Stimulated activated CD4-positive, alpha-beta T cell treated with anti-CD3 and anti-CD28 coated beads, Interleukin-12 subunit alpha, Interleukin-12 subunit beta, amount 100 ng/mL, for 24 hours (primary cell): ENCODE data around the gene TPD52L1.

Source experiments
- DNase-seq, 2 experiments: peaks; one replicate each; pipeline ENCODE4 v3.0.0-alpha.2; 2020; ENCODE audit warnings: low read depth in 2 of 2

TPD52L1 gene

DNA sequence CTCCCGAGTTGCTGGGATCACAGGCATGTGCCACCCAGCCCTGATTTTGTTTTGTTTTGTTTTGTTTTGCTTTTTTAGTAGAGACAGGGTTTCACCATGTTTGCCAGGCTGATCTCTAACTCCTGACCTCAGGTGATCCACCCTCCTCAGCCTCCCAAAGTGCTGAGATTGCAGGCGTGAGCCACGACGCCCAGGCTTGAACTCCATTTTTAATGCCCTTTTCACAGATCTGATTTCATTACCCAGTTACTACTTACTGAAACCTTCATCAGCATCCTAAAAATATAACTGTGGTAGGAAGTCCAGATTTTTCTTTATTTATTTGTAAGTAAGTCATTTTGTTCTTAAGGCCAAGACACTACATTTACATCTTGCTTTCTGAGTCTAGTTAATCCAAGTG lies 84.2 kb downstream of the TPD52L1 start:
- no peak for DNase-seq

DNA sequence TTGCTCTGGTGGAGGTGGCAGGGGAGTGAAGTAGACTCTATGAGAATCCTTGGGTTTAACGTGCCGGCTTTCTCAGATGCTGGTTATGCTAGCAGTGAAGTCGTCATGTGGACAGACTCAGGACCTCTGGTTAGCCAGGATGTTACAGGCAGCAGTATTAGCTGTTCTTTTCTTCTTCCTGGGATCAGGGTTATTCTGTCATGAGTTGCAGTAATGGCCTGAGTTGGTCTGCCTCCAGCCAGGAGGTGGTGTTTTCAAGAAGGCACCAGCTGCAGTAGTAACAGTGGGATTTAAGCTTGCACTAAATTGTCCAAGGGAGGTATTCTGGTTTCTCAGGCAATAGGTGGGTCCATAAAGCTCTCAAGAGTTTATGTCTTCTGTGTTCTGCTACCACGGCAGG lies 91.5 kb downstream of the TPD52L1 start:
- DNase-seq, result no peak

DNA sequence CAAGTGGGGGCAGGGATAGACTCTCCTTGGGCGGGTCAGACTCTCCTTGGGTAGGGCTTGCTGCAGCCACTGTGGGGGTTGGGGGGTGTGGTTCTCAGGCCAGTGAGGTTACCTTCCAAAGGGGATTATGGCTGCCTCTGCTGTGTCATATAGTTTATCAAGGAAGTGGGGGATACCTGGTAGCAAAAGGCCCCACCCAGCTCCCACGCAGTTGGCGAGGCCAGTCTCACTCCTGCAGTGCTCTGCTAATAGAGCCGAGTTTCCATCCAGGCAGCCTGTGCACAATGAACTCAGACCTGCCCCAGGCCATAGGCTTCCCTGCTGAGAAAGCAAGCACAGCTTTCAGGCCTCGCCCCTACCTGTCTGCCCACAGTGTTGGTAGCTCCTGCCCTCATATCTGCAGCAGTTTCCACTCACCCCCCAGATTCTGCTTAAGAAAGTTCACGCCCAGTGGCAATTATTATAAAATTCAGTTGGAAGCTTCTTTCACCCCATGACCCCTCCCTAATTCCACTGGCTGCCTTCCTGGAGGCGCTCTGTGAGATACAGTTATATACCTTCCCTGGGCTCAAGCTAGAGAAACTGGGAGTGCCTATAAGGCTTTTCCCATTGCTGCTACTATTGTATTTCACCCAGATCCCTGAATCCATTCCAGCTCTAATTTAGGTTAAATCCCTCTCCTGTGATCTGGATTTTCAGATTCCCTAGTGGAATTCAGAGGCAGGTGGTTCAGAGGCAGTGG lies 92.1 kb downstream of the TPD52L1 start:
- no peak for DNase-seq

DNA sequence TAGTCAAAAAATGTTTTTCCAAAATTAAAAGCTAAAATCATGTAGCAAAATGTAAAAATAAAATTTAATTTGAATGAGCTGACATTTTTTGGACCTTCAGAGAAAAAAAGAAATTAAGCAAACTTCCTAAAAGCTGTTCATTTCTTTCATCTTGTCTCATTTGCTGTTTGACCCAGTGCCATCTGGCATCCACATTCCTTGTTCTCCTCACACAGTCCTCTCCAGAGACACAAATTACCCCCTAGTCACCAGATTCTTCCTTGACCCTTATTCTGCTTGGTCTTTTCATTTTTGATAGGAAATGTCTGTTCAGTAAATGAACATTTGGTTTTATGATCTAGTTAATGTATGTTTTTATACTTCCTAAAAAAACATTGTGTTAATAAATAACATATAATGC lies 93.0 kb downstream of the TPD52L1 start:
- DNase-seq, result no peak

DNA sequence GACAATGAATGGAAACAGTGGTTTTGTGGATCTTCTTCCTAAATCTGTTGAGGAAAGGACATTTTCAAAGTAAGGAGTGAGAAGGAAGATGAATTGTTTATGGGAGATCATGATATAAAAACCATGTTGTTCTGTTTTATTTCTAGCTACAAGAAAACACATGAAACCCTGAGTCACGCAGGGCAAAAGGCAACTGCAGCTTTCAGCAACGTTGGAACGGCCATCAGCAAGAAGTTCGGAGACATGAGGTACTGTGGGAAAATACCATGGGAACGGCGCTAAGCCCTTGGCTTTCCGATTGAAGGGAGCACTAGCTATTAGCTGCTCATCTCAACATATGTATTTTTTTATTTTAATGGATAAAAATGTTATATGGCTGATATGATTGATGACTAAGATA lies 94.6 kb downstream of the TPD52L1 start:
- no peak for DNase-seq

DNA sequence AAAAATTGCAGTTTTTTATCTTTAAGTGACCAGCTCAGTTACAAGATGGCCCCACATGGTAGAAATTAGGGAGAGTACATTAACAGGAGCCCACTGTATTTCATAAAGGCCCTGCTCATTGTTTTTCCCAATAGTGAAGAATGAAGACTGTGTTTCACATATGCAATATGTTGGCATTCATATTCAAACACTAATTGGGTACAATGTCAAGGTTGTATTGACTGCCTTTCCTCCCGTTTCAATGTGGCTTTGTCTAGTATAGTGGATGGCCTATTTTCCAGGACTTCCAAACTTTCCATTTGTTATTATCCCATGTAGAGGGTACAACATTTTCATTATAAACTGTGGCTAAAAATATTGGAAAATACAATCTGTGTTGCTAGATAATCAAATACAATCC lies 96.9 kb downstream of the TPD52L1 start:
- DNase-seq, result no peak

DNA sequence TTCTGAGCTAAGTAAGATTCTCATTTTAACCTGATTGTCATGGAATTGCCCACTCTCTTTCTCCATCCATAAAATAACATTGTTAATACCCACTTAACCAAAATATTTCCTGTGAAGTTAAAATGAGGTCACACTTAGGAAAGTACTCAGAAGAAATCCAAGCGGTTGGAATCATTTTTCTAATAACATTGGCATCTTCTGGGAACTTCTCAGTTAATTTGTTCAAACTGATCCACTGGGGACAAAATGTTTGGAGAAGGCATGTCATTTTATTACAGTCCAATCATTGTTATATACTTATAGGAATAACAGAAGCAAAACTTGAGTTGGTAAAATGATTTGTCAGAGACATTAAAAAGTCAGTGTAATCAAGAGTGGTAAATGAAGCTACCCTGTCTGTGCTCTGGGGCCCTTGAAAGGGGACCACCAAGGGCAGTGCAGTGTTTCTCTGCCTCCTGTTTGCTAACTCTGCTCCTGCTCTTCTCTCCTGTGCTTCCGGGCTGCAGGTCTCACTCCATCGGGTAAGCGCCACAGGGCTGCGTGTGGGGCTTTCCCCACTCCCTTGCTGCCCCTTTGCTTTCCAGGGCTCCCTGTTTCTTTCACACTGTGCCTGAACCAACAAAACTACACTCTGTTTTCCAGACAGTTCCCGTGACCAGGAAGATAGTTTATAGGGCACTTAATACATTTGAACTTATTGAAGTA lies 98.1 kb downstream of the TPD52L1 start:
- no peak for DNase-seq

DNA sequence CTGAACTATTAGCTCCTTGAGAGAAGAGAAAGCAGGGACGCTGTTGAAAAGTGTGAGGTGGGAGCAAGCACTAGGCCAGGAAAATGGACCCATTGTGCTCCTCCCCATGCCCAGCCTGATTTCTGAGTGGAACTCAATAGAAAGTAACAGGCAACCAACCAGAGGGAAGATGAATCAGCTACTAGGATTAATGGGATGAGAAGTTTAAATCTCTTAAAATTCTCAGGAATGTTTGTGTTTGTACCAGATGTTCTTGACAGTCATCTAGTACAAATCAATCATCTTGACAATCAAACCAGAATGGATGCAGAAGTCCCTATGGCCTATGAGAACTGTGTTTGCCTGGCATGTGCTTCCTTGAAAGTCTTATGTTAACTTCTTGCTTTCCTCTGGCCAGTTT lies 99.3 kb downstream of the TPD52L1 start:
- DNase-seq, result no peak

DNA sequence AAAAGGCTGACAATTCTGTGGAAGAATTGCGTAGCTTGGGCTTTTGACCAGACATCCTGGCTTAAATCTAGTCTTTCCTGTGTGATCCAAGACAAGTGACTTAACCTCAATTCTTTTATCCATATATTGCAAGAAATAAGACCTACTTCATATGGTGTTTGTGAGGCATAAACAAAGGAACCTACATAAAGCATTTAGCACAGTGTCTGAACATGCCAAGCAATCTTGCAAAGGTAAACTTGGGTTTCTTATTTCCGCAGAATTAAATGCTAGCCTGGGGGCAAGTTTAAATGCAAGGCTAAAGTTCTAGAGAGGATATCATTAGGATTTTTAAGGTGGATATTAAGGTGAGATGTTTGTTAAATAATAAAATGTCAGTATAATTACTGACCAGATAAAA lies 100.3 kb downstream of the TPD52L1 start:
- DNase-seq, result no peak

DNA sequence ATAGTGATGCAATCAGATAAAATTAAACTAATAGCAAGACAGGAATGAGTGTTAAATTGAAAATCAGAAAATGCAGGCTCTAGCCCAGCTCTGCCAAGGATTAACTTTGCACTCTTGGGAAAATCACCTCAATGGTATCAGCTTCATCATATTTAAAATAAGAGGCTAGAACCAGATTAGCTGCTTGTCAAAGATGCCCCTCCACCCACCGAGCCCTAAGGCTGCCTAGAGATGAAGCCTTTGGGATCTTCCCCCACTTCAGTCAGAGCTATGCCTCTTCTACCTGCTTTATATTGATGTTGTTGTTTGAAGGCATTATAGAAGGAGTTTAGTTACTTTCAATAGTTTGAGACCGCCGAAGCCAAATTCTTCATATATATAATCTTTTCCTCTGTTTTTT lies 100.7 kb downstream of the TPD52L1 start:
- no peak for DNase-seq

DNA sequence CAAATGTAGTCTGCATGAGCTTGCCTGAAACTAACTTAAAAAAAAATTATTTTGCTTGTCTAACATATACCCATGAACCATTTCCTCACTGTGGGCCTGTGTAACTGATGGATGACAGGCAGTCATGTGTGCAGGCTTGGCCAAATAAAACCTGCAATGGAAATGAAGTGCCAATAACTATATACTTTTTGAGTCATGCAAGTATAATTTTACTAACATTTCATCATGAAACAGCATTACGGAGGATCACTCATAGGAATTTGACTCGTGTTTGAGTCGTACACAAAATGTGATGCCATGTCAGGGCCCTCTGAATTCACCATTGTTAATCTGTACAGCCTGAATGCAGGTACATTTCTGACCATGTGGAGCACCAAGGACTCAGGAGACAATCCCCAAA lies 101.6 kb downstream of the TPD52L1 start:
- DNase-seq, result no peak

DNA sequence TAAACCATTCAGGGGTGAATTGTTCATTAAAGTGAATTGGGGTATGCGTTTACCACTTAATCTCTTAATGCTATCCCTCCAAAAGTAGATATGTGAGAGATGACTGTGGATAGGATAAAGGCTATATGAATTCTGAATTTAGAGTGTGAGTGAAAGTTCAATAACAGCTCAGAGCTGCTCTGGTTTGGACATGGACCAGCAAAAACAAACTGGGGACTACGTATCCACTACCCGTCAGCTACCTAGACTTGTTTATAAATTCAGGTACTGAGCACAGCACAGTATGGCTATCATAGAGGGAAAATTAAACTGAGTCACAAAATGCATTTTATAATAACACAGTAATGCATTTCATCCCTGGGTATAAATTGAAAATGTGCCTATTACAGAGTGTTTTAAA lies 103.8 kb downstream of the TPD52L1 start:
- DNase-seq, result no peak

DNA sequence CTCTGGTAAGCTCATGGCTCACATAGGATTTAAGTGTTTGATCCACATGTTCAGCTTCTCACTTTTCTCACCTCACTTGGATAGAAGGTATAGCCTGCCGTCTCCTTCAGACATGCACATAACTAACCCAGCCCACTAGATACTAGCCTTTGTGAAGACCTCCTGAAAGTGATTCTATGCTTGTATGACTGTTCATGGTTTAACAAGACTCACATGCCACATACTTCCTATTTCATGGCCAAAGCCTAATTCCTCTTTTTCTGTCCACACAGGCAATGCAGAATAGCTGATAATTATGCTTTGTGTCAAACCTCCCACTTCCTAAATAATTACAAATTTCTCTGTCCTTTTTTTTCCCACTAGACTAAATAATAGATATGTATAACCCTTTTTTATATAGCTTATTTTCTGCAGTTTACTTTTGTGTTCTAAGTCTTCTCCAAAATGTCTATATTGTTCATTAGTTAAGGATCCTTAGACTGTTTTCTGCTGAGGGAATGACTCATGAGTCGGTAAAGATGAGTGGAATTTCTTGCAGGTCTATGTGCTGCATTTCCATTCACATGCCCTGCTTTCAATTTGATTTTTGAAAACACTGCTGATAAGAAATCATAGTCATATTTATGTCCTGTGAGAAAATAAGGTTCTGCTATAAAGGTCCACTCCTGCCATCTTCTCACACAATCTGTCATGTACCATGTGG lies 105.2 kb downstream of the TPD52L1 start:
- no peak for DNase-seq

DNA sequence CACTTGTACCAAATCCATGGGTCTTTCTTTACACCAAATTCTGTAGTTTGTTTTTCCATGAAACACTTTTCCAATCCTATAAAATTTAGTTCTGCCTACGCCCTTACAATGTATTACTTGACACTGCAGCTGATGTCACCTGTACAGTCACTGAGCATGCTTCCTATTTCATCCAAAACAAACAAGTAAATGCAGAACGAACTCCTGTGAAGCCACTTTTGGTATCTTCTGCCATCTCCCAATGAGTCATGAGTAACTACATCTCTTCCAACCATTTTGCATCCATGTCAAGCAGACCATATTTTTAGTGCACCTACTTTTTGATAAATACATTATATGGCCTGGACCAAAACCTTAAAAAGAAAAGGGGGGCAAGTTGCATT lies 105.8 kb downstream of the TPD52L1 start:
- DNase-seq, result no peak

DNA sequence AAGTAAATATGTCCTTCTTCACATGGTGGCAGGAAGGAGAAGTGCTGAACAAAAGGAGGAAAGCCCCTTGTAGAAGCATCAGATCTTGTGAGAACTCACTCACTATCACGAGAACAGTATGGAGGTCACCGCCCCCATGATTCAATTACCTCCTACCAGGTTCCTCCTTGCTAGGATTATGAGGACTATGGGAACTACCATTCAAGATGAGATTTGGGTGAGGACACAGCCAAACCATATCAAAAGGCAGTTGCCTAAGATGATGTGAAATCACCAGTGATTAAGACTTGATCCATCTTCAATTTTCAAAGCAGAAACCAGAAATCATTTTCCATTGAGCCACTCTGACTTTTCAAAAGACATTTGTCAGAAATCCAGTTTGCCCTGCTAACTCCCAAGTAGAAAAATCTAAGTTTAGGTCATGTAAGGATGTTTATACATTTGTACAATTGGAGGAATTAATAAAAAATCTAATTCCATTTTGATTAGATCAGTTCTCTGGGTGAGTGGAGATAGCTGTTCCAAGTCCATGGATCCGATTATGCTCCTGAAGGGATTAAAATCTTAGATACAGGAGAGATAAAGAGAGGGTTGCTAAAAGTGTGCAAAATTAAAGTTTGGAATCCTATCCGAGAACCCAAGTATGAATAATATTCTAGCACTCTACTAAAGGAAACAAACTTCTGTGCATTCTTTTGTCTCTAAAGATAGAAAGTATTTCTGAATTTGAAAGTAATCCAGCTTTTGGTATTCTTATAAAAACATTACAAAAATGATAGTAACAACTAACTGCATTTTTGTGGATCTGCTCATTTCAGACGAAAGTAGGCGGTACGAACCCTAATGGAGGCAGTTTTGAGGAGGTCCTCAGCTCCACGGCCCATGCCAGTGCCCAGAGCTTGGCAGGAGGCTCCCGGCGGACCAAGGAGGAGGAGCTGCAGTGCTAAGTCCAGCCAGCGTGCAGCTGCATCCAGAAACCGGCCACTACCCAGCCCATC lies 108.7 kb downstream of the TPD52L1 start:
- no peak for DNase-seq

DNA sequence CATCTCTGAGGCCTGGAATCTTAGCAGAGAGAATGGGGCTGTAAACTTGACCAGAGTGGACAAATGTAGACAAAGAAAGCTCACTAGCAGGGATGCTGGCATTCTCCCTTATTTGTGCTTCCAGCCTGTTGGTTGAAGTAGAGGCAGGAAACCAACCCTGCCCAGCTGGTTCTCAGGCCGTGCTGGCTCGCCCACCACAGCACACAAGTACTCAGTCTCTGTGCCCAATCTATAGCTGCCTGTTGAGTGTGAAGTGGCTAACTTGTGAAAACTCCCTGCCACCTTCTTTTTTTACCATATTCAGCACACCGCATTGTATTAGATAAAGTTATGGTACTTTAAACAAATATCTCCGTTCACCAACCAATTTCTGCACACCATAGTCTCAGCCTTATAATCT lies 110.9 kb downstream of the TPD52L1 start:
- no peak for DNase-seq

DNA sequence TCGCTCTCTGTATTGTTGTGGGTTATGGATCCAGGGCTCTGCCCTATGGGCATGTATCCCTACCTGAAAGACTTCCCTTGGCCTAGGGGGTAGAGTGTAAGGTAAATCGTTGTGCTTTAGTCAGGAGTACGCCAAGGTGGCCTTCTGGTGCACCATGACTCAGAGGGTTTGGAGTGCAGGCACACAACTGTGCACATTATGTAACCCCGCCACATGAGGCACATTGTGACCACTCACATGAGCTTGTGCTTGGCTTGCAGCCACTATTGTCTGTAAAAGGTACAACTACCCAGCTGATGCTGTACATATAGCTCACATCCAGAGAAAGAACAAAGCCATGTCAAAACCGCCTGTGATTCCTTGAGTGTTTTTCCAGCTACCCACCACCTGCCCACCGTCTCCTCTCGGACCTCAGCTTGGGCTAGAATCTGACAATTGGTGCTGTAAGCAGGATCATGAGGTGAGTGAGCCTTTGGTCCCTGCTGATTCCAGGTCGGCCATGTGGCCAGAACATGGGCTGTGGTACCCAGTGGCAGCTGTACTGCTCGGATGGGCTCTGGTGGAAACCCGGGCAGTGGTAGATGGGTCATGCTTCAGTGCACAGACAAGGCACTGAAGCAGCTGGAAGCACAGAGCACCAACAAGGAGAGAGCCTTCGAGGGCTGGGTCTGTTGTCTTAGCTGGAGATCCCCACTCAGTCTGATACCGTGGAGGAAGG lies 114.4 kb downstream of the TPD52L1 start:
- no peak for DNase-seq

DNA sequence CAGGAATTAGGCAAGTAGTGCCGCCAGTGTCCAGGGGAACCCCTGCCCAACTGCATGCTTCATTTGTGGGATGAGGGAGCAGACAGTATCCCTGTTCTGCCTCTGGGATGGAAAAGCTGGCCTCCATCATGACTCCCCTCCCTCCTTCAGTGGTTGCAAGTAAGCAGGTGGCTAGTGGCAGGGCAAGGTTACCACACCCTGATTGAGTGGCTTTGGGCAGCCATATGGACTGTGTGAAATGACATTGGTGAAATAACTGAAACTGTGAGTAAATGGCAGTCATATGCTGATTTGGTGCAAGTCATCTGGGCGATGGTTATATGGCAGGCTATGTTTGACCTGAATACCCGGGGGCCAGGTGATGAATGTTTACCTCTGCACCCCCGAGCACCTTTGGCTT lies 115.2 kb downstream of the TPD52L1 start:
- no peak for DNase-seq

DNA sequence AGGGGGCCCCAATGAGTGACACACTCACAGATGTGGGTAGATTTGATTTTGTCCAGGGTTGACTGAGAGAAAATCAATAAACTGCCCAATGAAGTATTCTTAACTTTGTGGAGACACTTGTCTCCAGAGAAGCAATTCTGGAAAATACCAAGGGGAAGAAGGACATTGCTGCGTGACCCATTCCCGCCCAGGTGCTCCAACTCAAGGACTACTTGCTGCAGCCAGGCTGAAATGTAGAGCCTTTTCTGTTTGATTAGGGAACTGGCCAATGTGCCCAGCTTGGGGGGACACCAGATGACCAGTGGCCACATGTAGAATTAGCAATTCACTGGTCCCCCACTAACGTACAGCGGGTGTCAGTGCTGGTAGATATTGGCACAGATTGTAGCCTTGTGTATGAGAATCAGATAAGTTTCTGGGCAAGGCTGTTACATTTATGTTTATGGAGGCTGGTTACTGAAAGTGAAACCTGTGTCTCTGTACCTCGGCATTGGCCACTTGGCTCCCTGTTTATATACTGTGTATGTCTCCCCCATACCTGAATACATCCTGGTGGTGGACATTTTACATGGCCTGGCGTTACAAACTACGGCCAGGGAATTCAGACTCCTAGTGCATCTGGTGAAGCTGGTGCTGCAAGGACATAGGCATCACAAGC lies 115.9 kb downstream of the TPD52L1 start:
- no peak for DNase-seq

DNA sequence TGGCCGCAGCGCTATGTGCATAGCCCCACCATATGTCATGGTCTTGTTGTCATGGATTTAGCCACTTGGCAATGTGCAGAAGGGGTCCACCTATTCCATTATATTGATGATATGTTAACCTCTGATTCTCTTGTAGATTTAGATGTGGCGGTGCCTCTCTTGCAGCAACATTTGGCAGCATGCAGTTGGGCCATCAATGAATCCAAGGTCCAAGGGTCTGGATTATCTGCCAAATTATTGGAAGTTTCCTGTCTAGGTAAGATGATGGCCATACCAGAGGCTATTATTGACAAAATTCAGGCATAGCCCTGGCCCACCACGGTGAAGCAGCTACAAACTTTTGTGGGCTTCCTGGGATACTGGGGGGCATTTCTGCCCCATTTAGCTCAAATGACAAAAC lies 116.8 kb downstream of the TPD52L1 start:
- no peak for DNase-seq
